GM21447 (cell line): ENCODE results near the gene GRK6.

ENCODE experiments used
- ATAC-seq: cut with Tn5 transposase; IDR thresholded peaks from one replicate; pipeline ENCODE4 v1.9.1; 2021; ENCODE audit not compliant: unreplicated experiment

GRK6 gene

DNA sequence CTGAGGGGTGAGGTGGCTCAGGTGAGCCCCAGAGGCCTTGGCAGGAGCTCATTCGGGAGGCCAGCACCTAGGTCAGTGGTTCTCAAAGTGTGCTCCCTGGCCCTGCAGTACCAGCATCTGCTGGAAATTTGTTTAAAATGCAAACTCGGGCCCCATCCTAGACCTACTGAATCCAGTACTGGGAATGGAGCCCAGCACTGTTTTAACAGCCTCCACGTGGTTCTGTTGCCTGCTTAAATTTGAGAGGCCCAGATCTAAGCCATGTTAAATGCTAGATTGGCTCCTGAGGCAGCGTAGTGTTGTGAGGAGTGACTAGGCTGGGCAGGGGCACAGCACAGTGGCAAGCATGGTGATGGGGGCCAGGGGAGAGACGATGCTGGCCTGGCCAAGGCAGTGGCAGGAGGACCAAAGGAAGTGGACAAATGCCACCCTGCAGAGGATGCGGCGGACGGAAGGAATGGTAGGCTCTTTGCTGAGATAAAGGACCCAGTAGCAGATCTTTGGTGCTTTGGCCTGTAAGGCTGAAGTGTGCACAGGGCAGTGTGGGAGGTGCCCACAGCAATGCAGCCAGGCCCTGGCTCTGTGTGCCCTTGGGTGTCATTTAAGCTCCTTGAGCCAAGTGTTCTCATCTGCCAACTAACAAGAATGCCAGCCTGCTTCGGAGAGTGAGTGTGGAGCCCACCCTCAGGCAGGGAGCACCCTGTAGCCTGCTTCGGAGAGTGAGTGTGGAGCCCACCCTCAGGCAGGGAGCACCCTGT is 24.4 kb downstream of the GRK6 start:
- ATAC-seq, result no peak

DNA sequence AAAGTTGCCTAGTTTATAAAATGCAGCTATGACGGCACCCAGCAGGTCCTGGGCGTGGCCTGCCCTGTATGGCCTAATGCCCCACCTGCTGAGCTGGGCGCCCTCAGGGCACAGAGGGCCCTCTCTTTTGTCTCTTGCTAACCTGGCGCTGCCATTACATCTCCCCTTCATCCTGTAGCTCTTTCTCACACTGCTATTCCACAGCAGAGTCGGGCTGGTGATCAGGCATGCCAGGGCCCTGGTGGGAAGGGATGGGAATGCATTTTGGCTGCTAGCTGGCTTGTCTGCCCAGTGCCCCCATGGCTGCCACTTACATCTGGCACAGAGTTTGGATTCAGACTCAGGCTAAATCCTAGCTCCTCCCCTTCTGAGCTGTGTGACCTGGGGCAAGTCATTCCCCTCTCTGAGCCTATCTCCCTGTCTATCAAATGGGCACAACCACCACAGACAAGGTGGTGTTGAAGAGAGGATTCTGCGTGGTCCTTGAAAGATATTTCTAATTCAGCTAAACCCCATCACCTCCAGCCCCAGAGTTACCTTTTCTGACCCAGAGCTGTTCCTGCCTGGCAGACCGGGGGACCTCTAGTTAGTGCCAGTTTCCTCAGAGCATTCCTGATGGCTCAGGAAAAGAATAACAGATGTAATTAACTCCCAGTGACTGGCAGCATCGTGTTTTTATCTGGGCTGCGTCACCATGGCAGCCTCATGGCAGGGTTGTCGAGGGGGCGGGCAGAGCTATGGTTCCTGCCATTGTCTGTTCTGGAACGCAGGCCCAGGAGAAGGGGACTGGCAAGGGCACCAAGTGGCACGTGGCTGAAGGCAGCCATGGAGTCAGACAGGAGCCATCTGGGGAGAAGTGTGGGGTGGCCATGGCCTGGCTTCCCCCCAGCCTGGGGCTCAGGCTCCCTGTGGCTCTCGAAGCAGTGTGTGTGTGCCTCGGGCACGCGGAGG is 26.5 kb downstream of the GRK6 start:
- ATAC-seq, result no peak

DNA sequence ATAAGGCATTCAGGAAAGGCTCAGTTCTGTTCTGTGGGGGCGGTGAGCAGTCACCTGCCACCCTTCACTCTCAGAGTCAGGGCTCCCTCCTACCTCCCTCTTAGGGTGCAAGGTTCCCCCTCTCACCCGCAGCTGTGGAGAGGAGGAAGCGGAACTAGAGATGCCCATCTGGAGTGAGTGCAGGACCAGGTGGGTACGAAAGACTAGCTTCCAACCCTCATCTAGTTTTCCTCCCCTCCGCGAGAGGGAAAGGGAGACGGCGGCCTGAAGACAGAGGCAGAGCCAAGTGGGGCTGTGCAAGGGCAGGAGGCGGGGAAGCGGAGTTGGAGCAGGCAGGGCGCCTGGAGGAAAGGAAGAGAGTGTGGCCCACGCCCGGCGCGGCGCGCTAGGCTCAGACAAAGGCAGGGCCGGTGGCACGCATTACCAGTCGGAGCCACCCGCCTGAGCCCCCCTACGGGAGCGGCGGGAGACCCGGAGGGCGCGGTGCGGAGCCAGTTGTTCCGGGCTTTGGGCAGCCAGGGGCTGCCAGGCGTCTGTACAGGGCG is 27.4 kb downstream of the GRK6 start:
- peak; percentile 3 for ATAC-seq

DNA sequence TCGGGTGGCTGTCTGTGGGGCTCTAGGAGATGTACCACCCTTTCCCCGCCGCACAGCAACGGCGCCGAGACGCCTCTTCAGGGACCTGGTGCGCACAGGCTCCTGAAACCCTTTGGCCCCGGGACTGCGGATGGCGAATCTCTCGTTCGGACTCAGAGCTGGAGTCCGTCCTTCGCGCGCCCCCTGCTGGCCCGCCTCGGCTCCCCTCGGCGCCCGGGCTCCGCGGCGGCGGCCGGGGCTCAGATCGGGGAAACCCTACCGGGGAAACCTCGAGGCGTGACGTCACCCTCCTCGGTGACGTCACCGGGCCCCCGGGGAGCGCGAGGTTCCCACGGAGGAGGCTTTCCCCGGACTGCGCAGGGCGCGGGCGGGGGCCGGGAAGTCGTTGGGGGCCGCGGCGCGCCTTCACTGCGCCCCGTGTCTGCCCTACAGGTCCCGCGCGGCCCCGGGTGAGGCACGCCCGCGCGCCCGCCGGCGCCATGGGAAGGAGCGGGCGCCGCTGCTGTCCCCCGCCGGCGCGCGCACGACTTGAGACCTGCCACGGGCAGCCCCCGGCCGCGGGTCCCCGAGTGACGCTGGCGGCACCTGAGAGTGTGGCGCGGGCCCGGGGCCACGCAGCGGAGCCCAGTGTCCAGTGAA is 28.0 kb downstream of the GRK6 start:
- peak; percentile 43 for ATAC-seq

DNA sequence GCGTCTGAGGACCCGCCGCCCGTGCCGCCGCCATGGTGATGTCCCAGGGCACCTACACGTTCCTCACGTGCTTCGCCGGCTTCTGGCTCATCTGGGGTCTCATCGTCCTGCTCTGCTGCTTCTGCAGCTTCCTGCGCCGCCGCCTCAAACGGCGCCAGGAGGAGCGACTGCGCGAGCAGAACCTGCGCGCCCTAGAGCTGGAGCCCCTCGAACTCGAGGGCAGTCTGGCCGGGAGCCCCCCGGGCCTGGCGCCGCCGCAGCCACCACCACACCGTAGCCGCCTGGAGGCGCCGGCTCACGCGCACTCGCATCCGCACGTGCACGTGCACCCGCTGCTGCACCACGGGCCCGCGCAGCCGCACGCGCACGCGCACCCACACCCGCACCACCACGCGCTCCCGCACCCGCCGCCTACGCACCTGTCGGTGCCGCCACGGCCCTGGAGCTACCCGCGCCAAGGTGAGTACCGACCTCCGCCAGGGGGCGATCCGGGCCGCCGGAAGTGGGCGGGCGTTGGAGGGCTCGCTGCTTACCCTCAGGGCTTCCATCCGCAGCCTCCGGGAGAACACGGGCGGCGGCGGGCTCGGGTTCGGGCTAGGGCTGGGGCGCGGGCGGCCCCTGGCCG is 28.7 kb downstream of the GRK6 start:
- ATAC-seq, result peak; percentile 44

- ATAC-seq, result peak; percentile 16
Measured at GRCh38 chr5:177455661-177456590, 29.4 kb downstream of the GRK6 start.

DNA sequence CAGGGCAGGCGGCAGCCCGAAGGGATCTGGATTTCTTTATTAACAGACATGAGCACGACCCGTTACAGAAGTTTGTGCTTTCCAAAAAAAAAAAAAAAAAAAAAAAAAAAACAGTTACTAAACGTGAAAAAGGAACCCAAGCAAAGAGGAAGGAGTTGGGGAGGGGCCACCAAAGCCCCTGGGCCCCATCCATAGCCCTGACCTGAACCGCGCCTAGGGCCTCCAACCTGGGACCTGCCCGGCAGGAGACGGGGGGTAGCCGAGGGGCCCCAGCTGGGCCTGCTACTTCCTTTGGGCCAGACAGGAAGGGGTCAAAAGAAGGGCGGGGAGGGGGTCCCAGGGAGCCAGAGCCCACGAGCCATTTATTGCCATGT is 30.1 kb downstream of the GRK6 start:
- ATAC-seq, result no peak

DNA sequence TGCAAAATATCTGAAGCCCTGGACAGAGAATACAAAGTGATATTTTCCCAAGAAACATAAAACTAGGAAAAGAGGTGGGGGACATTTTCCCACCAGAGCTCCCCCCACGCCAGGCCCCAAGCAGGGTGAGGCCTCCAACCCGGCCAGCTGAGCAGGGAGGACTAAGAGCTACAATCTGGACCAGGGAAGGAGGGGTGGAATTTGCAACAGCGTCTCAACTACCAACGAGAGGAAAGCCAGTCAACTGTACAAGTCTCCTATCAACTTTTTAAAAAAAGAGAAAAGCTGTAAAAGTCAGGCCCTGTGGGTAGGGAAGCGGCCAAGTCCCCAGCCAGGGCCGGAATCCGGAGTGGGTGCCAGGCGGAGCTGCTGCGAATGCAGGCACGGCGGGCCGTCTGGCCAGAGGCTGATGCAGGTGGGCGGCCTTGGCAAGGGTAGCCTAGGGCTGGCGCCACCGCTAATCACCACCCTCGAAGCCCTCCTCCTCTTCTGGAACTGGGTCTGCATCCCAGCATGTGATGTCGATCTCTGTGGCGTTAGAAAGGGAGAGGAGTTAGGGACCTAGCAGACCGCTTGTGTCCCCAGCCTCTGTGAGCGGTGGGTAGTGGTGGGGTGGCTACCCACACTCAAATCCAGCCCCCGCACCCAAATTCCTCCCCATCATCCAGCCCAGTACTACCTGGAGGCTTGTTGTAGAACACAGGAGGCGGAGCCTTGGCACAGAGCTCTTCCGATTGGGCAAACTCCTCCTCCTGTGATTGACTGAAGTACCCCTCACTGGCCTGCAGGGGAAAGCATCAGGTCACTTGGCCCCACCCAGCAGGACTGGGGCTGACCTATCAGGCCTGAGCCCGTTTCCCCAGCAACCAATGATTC is 30.7 kb downstream of the GRK6 start:
- peak; percentile 42 for ATAC-seq

DNA sequence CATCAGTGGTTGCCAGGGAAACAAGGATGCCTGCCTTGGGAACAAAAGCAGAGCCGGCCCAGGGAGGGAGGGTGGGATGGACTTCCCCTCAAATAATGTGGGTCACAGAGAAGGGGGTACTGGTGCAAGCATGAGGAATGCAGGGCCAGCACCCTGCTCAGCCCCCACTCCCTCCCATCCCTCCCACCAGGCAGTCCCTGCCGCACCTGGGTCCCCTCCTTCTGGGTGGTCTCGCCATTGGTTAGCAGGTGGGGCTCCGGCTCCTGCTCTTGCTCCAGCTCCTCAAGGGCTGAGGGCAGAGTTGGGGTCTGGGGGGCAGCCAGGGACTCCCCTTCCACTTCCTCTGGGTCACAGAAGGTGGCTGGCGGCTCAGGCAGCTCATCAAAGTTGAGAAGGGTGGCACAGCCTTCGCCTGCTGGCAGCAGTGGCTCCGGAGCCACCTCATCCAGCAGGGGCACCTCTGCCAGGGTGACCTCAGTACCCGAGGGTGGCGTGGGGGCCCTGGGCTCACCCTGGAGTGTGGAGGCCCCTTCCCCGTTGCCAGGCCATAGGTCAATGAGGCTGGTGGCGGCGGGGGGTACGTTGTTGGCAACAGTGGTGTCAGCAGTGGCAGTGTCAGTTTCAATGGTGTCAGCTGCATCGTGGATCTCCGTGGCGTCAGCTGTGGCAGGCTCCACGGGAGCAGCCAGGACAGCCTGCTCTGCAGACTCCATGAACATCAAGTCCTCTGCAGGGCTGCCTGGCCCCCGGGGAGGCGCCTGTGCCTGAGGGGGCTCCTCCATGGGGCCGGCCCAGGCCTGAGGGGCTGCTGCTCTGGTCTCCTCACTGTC is 31.6 kb downstream of the GRK6 start:
- ATAC-seq, result no peak

DNA sequence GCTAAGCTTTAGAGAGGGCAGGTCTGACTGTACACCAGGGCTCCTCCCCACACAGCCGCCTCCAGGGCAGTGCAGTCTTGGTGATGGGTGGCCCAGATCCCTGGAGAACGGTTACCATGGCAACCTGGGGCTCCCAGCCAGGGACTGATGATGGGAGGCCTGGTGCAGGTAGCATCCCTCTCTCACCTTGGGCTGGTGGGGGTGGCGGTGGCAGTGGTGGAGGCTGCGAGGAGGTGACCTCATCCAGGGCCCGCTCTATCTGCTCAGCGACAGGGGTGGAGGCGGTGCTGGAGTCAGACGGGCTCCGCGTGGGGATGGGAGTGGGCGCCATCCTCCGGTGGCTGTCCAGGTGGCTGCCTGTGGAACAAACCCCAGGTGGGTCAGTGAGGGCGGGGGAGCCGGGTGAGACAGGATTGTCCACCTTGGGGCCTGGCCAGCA is 32.5 kb downstream of the GRK6 start:
- no peak for ATAC-seq

- ATAC-seq, result no peak
Measured at GRCh38 chr5:177459357-177459756, 32.9 kb downstream of the GRK6 start.

DNA sequence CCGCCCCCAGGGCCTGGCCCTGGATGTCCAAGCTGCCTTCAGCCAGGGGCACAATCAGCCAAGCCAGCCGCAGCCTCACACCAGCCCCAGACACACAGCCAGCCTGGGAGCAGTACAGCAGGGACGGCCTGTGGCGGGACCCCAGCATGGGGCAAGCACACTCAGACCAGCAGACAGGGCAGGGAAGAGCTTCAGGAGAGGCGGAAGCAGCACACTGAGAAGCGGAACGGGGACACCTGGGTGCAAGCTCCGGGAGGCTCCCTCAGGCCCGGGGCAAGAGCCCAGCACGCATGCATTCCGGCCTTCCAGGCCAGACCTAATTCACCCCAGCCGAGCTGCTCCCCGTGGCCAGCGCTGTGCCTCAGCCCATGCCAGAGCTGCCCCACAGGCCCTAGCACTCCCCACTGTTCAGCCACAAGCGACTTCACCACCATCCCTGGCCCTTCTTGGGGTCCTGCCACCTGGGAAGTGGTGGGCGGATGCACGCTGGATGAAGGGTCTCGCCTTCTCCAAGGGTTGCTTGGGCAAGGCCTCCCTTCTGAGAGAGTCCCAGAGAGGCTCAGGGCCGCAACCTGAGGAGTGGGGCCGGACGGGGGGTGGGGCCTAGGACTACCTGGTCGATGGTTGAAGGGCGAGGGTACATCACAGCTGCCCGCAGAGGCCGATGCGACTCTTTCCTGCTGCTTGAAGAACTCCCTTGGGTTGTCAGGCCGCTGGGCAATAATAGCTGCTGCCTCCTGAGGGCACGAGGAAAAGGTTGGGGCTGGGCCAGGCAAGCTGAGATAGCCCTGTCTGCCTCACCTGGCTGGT is 33.5 kb downstream of the GRK6 start:
- ATAC-seq, result no peak

GRCh38 chr5:177462021-177462670 is 35.7 kb downstream of the GRK6 start:
- no peak for ATAC-seq

GRCh38 chr5:177465044-177465443 is 38.6 kb downstream of the GRK6 start:
- no peak for ATAC-seq

DNA sequence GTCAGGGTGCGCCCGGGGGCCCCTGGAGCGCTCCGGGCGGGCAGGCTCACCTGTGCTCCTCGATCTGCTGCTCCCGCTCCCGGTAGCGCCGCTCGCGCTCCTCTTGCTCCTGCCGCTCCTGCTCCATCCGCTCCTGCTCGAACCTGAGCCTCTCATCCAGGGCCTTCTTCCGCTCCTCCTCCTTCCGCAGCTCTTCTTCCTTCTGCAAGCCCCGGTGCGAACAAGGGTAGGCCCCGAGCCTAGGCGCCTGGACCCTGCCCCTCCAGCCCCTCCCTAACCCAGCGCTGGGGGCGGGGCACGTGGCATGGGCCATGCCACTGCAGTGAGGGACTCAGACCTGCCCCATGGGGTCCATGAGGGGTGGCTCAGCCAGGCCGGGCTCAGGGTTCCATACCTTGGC is 40.4 kb downstream of the GRK6 start:
- ATAC-seq, result no peak

GRCh38 chr5:177467436-177467835 is 41.0 kb downstream of the GRK6 start:
- no peak for ATAC-seq

GRCh38 chr5:177468329-177468684 is 41.8 kb downstream of the GRK6 start:
- no peak for ATAC-seq
